ENCODE data around the gene ZNF280B.
"Not testable (repeated sequence)": the region's sequence is repeated elsewhere in the genome, so short reads cannot be mapped to it uniquely, and the experiment has no call there.

The ZNF280B gene

DNA sequence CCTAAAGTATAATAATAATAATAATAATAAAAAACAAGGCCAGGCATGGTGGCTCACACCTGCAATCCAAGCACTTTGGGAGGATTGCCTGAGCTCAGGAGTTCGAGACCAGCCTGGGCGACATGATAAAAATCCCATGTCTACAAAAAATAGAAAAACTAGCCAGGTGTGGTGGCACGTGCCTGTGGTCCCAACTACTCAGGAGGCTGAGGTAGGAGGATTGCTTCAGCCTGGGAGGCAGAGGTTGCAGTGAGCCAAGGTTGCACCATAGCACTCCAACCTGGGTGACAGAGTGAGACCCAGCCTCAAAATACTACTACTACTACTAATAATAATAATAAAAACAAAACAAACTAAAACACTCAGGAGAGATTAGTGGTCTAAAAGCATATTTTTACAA, 27.1 kb upstream of the ZNF280B start:
- DNase-seq (ENCODE audit: low spot score): no peak

DNA sequence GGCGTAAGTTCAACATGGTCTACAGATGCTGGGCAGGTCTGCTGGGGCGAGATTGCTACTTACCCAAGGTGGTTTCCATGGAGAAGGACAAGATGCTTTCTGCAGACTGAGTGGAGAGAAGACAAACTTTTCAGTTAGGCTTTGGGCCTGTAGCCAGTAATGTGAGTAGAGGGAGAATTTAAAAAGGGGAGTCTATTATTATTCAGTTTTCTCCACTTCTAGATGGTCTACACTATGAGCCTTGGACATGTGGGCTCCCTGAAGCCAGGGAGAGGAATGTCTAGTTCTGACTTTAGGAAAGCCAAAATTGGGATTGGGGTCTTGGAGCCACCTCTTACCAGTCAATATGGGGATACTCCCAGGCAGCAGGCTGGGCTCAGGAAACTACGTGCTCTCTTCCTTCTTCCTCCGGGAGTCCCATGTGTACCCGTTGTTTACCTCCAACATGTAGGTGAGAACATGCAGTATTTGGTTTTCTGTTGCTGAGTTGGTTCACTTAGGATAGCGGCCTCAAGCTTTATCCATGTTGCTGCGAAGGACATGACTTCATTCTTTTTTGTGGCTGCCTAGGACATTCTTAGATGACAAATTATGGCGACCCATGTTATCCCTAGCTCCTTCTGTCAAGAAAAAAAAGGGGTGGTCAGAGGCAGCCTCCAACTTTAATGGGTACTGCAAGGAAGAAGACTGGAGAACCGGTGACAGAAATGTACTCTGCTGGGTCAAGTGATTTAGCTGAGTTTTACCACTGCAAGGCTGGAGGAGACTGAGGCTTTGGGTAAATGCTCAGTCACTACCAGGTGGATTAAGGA, 26.3 kb upstream of the ZNF280B start:
- DNase-seq (ENCODE audit: low spot score): no peak

DNA sequence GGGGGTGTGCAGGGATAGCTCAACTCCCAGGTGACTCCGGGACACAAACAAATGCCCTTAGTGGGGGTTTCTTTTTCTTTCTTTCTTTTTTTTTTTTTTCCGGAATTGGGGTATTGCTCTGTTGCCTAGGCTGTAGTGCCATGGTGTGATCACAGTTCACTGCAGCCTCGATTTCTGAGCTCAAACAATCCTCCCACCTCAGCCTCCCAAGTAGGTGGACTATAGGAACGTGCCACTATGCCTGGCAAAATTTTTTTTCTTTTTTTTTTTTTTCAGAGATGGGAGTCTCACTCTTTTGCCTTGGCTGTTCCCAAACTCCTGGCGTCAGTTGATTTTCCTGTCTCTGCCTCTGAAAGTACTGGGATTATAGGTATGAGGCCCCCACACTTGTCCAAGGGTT, 25.3 kb upstream of the ZNF280B start:
- DNase-seq (ENCODE audit: low spot score): no peak

DNA sequence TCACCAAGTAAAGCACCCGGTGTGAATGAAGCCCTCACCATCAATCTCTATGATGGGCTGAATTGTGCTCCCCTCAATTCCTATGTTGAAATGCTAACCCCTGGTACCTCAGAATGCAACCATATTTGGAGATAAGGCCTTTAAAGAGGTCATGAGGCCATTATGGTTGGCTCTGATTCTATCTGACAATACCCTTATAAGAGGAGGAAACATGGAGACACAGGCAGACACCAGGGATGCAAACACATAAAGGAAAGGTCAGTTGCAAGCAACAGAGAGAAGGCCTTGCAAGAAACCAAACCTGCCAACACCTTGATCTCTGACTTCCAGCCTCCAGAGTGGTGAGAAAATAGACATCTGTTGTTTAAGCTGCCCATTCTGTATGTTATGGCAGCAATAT, 24.9 kb upstream of the ZNF280B start:
- no peak for DNase-seq (ENCODE audit: low spot score)

DNA sequence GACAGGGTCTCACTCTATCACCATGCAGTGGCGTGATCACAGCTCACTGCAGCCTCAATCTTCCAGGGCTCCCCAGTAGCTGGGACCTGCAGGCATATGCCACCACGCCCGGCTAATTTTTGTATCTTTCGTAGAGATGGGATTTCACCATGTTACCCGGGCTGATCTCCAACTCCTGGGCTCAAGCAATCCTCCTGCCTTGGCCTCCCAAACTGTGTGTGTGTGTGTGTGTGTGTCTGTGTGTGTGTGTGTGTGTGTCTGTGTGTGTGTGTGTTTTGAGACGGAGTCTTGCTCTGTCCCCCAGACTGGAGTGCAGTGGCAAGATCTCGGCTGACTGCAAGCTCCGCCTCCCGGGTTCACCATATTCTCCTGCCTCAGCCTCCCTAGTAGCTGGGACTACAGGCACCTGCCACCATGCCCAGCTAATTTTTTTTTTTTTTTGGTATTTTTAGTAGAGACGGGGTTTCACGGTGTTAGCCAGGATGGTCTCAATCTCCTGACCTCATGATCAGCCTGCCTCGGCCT, 24.1 kb upstream of the ZNF280B start:
- DNase-seq (ENCODE audit: low spot score): not testable (repeated sequence)

DNA sequence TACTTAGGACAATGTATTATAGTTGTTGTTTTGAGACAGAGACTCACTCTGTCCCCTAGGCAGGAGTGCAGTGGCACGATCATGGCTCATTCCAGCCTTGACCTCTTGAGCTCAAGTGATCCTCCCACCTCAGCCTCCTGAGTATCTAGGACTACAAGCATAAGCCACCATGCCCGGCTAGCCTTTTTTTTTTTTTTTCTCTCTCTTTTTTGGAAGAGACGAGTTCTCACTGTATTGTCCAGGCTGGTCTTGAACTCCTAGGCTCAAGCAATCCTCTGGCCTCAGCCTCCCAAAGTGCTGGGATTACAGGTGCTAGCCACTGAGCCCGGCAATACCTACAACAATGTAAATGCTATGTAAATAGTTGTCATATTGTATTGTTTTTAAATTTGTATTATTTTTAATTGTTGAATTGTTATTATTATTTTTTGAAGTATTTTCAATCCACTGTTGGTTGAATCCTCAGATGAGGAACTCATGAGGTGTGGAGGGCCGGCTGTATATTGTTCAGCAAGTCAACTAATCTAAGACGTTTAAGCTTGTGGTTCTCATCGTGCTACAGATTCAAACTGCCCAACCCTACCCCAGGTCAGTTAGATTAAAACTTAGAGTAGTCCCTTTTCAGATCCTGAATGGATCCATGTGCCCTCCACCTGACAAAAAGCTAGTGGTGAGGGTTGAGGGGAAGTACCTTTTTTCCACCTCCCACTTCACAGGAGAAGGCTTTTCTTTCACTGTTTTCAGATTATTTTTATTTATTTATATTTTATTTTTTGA, 23.4 kb upstream of the ZNF280B start:
- DNase-seq (ENCODE audit: low spot score): no peak

DNA sequence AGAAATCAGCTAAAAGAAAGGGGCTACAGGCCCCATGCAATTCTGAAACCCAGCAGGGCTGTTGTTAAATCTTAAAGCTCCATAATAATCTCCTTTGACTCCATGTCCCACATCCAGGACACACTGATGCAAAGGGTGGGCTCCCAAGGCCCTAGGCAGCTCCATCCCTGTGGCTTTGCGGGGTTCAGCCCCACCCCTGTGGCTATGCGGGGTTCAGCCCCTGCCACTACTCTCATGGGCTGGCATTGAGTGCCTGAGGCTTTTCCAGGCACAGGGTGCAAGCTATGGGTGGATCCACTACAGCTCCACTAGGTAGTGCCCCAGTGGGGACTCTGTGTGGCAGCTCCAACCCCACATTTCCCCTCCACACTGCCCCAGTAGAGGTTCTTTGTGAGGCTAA, 20.2 kb upstream of the ZNF280B start:
- DNase-seq (ENCODE audit: low spot score): no peak

DNA sequence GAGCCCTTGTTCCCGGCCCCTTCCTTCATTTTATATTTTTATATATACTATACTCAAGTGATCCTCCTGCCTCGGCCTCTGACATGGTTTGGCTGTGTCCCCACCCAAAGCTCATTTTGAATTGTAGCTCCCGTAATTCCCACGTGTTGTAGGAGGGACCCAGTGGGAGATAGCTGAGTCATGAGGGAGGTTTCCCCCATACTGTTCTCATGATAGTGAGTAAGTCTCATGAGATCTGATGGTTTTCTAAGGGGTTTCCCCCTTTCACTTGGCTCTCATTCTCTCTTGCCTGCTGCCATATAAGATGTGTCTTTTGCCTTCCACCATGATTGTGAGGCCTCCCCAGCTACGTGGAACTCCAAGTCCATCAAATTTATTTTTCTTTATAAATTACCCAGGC, 18.8 kb upstream of the ZNF280B start:
- DNase-seq (ENCODE audit: low spot score): no peak

DNA sequence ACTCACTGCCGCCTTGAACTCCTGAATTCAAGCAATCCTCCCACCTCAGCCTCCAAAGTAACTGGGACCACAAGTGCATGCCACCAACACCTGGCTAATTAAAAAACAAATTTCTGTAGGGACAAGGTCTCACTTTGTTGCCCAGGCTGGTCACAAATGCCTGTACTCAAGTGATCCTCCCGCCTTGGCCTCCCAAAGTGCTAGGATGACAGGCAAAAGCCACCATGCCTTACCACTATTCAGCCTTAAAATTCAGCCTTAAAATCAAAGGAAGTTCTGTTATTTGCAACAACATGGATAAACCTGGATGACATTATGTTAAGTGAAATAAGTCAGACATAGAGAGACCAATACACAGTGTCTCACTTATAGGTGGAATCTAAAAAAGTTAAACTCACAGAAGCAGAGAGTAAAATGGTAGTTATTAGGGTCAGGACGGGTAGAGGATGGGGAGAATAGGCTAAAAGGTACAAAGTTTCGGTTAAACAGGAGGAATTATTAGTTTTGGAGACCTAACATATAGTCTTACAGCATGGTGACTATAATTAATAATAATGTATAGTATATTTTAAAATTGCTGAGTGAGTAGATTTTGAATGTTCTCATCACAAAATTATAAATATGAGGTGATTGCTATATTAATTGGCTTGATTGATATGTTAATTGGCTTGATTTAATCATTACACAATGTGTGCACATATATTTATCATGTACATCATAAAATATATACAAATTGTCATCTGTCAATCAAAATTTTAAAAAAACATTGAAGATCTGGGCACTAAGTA, 17.8 kb upstream of the ZNF280B start:
- DNase-seq (ENCODE audit: low spot score): no peak

DNA sequence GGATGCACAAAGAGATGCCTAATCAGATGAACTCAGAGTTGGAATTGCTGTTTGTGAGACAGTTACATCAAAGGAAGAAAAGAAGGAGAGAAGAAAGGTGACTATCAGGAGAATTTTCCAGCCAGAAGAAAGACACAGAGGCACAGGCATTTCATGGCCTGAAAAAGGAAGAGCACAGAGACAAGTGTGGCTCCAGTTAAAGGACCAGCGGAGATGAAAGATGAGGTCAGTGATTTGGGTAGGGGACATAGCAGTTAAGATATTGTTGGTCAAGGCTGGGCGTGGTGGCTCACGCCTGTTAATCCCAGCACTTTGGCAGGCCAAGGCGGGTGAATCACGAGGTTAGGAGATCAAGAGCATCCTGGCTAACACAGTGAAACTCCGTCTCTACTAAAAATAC, 15.0 kb upstream of the ZNF280B start:
- DNase-seq (ENCODE audit: low spot score): no peak

DNA sequence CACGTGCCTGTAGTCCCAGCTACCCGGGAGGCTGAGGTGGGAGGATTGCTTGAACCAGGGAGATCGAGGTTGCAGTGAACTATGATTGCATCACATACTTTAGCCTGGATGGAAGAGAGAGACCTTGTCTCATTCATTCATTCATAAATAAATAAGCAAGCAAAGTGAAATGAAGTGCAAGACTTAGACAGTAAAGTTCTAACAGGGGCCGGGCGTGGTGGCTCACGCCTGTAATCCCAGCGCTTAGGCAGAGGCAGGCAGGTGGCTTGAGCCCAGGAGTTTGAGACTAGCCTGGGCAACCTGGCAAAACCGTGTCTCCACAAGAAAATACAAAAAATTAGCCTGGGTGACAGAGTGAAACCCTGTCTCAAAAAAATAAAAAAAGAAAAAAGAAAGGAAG, 13.1 kb upstream of the ZNF280B start:
- no peak for DNase-seq (ENCODE audit: low spot score)

DNA sequence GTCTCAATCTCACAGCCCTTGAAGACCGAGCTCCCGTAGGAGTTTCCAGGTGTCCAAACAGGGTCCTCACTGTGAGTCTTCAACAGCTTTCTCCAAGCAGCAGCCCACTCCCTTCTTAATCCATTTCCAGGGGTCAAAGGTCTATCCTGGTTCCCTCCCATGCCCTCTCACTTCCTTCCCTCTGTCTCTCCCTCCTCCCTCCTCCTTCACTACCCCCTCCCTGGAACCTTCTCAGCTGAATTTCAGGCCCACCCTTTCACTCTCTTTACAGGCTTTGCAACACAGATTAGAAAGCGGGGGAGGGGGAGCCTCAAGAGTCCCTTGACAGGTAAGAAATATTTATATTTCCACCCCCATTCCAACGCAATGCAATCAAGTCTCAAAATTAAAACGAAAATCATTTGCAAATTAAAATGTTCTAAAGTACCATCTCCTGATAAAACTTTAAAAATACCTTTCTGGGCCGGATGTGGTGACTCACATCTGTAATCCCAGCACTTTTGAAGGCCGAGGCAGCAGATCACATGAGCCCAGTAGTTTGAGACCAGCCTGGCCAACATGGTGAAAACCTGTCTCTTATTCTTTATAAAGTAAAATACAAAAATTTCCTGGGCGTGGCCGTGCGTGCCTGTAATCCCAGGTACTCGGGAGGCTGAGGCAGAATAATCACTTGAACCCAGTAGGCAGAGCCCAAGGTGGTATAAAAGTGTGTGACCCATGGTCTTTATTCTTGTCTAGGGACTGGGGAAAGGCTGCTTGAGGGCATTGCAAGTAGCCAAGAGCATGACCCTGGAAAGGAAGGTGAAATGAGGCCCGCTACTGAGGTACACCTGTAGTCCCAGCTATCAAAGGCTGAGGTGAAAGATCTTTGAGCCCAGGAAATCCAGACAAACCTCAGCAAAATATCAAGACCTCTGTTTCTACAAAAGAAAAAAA, 12.4 kb upstream of the ZNF280B start:
- DNase-seq (ENCODE audit: low spot score): no peak

DNA sequence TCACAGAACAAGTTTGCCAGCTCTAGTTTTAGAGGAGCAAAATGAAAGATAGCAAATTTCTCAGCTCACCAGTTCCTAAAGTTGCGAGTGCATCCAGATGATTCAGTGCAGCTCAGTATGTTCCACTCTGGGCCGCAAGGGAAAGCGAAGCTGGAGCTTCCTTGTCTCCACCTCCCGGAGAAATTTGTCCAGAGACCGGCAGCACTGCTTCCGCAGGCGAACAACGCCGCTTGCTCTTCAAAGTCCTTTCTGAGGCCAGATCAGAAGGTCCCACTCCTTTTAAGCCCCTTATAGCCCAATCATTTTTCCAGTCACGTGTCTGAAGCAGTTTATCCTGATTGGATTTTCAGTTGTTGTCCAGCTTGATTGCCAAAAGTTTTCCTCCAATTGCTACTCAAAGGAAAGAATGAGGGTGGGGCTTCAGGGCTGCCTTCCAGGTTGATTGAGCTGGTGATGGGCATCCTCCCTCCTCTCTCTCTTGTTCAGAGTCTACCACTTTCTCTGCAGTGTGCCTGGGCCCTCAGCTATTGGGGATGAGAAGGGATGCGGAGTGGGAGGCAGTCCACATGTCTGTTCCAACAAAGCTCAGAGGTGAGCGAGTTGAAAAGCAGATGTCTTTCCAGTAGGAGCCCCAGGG, 11.6 kb upstream of the ZNF280B start, which contains the start of gene ZNF280A:
ZNF280A (minus strand) TSS at position 251 of the 637 bp plus-strand sequence. CDS start 4,640 bp downstream, outside the sequence.
- DNase-seq (ENCODE audit: low spot score): no peak

DNA sequence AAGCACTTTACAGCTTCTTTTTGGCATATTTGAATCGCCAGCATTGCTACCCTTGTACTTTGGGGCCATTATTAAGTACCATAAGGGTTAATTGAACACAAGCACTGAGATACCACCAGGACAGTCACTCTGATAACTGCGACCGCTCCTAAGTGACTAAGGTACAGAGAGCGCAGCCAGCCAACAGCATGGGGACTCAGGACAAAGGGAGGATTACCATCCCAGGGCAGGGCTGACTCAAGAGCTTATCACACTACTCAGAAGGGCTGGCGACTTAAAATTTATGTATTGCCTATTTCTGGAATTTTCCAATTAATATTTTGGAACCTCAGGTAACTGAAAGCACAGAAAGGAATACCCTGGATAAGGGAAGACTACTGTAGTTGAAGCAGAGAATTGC, 11.0 kb upstream of the ZNF280B start:
- DNase-seq (ENCODE audit: low spot score): no peak

DNA sequence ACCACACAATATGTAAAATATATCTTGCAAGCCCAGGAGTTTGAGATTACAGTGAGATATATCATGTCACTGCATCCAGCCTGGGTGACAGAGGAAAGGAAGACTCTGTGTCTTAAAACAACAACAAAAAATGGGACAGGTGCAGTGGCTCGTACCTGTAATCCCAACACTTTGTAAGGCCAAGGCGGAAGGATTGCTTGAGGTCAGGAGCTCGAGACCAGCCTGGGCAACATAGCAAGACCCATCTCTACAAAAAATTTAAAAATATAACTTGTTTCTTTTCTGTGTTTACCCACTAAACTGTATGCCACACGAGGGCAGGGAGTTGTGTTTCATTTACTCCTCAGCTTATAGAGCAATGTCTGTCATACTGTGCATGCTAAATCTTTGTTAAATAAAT, 8.4 kb upstream of the ZNF280B start:
- no peak for DNase-seq (ENCODE audit: low spot score)

DNA sequence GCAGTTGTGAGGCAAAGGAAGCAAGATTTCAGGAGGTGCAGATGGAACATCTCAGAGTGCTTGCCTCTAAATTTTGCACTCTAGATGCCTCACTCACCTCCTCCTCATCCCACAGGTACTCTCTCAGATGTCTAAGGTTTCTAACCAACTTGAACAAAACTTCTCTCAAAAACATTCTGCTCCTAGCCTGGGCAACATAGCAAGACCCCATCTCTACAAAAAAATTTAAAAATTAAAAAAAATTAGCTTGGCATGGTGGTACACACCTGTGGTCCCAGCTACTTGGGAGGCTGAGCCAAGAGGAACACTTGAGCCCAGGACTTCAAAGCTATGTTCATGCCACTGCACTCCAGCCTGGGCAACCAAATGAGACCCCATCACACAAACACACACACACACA, 7.3 kb upstream of the ZNF280B start:
- no peak for DNase-seq (ENCODE audit: low spot score)

DNA sequence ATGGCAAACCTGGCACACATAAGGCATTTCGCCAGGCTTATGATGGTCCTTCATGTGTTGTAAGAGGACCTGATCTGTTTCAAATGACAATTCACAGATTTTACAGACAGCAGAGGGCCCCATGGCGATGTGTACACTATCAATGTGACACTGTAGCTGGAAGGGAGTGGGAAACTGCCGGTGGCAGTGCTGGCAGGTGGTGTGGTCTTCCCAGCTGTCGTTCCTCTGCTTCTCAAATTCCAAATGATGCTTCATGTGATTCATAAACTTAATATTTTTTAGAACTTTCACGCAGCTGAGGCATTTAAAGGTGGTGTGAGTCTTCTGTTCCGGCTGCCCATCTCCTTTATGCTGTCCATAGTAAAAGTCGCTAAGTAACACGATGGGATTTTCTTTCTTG, 5.9 kb upstream of the ZNF280B start:
- not testable (repeated sequence) for DNase-seq (ENCODE audit: low spot score)

DNA sequence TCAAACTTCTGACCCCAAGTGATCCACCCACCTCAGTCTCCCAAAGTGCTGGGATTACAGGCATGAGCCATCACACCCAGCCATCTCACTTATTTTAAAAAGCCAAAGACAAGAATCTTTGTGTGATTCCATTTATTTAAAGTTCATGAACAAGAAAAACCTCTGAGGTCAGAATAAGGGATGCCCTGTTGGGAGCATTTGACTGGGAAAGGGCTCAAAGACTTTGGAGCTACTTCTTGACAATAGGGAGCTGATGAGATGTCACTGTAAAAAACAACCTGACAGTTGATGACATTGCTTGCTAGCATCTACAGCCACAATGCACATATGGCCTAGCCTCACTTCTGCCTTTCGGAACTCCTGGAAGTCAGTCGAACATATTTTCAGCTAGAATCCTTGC, 5.1 kb upstream of the ZNF280B start:
- DNase-seq (ENCODE audit: low spot score): no peak

DNA sequence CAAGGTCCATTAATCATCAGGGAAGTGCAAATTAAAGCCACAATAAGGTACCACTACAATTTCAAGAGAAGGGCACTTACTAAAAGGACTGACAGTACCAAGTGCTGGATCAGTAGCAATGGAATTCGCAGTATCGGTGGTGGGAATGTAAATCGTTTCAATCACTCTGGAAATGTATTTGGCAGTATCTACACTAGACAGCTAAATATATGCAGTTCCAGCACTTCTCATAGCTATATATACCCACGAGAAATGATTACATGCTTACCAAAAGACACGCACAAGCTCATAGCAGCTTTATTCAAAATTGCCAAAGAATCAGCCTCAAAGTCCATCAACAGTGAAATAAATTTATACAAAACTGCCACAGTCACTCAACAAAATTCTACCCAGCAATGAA, 4.4 kb upstream of the ZNF280B start:
- no peak for DNase-seq (ENCODE audit: low spot score)

DNA sequence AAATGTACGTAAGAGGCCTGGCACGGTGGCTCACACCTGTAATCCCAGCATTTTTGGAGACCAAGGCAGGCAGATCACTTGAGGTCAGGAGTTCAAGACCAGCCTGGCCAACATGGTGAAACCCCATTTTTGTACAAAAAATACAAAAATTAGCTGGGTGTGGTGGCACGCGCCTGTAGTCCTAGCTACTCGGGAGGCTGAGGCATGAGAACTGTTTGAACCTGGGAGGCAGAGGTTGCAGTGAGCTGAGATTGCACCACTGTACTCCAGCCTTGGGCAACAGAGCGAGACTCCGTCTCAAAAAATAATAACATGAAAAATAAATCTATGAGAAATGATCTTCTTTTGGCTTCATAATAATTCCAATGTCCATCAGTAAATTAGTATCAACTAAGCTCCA, 2.3 kb upstream of the ZNF280B start:
- not testable (repeated sequence) for DNase-seq (ENCODE audit: low spot score)

DNA sequence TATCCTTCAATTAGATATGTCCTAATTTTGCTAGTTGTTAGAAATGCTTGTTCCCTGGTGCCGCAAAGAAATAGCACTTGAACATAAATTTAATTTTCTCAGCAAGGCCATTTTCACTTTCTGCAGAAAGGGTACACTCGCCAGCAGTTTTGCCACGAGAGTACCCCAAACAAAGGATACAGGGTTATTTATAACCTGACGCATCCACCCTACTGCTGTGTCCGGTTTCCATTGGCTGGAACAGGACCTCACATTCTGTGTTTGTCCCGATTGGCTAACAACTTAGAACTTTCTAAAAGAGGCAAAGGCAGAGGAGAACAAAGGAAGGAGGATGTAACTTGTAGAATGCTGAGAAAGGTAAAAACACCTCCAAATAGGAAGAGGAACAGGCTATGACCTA, 1.4 kb upstream of the ZNF280B start:
- DNase-seq (ENCODE audit: low spot score): not testable (repeated sequence)
